ENCODE data around the gene KCNH1. TPM values are rescaled to one million over a fixed set of nuclear protein-coding genes. Genes with fewer than 3 reads are reported as not detected.

The KCNH1 gene
- total RNA-seq, 4 donors from 2014 or later, result 0.24 to 1.6 TPM; not detected in 2

GRCh38 chr1:210815641-210816550, 318.1 kb downstream of the KCNH1 start:
- DNase-seq (ENCODE audit: low spot score), result no peak
- TF ChIP-seq CTCF (IDR thresholded peaks at IDR 0.05), result no peak
- no peak for ATAC-seq (ENCODE audit: low FRiP score)

GRCh38 chr1:210814382-210815123, 319.4 kb downstream of the KCNH1 start:
- TF ChIP-seq CTCF (IDR thresholded peaks at IDR 0.05), result no peak
- ATAC-seq (ENCODE audit: low FRiP score) (no peak), DNase-seq (ENCODE audit: low spot score) (no peak)

GRCh38 chr1:210801501-210801900, 332.4 kb downstream of the KCNH1 start:
- ATAC-seq (ENCODE audit: low FRiP score), result no peak
- DNase-seq (ENCODE audit: low spot score), result no peak
- TF ChIP-seq CTCF (IDR thresholded peaks at IDR 0.05), result no peak

- DNase-seq (ENCODE audit: low spot score), result no peak
- ATAC-seq (ENCODE audit: low FRiP score), result no peak
- TF ChIP-seq CTCF (IDR thresholded peaks at IDR 0.05), result no peak
These were observed 333.2 kb downstream of the KCNH1 start for GRCh38 chr1:210800756-210801155.

- ATAC-seq (ENCODE audit: low FRiP score) (no peak), DNase-seq (ENCODE audit: low spot score) (no peak)
- TF ChIP-seq CTCF (IDR thresholded peaks at IDR 0.05), result no peak
These were observed 333.6 kb downstream of the KCNH1 start for GRCh38 chr1:210800301-210800700.

- DNase-seq (ENCODE audit: low spot score) (no peak), ATAC-seq (ENCODE audit: low FRiP score) (no peak)
- no peak for TF ChIP-seq CTCF (IDR thresholded peaks at IDR 0.05)
These were observed 336.5 kb downstream of the KCNH1 start for GRCh38 chr1:210797422-210797821.
